Measurements from ENCODE around the gene EIF3K.
A peak's percentile ranks its signal among the peaks of the same experiment; 100 is the strongest.

EIF3K gene

DNA sequence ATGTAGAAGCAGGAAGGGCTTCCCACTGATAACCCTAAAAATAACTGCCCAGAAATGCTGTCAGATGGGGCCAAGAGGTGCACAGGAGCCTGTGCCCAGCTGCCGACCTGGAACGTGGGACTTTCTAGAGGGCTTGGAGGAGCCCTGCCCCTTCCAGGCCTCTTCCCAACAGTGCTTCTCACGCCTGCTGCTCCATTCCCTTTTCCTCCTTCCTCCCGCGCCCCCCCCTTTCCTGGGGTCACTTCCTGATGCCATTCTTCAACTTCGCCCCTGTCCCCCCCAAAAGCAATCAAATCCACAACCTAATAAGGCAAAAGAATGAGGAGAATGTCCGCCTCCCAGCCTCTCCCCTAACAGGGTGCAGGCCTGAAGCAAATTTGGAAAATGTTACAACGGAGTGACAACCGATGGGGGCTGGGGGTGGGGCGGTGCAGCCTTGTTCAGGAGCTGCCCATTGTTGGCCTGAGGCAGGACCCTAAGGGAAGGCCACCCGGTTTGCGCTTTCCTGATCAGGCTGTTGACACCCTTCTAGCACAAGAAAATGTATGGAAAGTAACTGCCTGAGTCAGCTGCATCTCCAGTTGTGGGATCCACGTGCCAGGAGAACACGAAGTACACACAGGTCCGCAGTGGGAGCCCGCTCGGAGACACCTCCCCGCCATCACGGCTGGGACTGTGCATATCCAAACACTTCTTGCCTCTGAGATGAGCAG is 47.1 kb downstream of the EIF3K start:
- no peak for DNase-seq (ENCODE audit: low spot score)

DNA sequence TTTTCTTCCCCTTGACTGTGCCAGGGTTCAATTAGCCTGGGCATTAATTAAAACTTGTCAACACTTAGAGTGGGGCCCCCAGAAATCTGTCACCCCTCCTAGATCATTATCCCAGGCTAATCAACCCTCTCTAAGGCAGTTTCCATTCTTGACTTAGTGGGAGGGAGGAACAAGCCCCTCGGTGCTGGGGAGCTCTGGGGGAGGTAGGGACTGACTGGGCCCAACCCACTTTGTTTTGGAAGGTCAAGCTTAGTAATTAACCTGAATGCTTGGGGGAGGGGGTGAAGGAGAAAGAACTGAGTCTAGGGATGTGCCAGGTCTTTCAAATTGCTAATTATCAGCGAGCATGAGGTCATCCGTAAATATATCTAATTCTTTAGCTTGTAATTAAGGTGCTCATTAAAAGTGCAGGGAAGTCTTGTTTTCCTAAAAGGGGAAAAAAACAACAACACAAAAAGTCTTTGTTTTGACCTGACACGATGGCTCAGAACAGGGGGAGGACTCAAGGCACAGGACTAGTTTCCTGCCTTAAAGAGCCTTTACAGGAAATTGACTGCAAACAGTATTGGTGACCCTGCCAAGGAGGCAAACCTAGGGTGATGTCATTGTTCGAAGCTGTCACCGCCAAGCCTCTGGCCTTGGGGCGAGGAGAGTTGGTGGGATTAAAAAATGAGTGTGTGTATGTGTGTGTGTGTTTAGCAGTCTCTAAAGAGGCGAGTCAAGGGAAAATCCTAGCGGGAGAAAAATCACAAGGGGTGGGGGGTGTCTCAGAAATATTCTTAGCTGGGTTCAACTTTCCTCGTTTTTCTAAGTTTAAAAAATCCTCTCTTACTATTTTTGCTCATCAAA is 47.9 kb downstream of the EIF3K start:
- DNase-seq (ENCODE audit: low spot score): peak; percentile 68

DNA sequence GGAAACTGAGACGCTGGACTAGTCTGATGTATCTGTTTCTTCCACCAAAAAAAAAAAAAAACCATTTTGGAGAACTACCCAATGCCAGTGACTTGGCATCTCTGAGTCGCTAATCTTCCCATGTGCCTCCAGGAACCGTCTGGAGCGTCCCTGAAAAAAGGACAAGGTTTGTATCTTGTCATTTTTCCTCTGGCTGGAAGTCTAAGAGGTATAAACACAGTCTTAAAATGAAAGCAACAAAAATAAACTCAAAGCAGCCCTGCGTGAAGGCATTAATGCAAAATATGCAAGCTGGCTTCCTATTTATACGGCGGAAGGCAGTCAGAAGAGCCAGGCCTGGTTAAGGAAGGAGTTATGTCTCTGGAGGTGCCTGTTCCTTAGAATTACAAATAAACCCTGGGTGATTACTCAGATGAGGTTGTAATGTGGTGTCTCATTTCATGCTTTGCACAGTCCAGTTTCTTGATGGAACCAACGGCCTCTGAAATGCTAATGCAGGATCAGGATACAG is 48.7 kb downstream of the EIF3K start:
- DNase-seq (ENCODE audit: low spot score): no peak

- DNase-seq (ENCODE audit: low spot score): peak; percentile 62
These were observed 50.6 kb downstream of the EIF3K start for GRCh38 chr19:38669552-38669951.

DNA sequence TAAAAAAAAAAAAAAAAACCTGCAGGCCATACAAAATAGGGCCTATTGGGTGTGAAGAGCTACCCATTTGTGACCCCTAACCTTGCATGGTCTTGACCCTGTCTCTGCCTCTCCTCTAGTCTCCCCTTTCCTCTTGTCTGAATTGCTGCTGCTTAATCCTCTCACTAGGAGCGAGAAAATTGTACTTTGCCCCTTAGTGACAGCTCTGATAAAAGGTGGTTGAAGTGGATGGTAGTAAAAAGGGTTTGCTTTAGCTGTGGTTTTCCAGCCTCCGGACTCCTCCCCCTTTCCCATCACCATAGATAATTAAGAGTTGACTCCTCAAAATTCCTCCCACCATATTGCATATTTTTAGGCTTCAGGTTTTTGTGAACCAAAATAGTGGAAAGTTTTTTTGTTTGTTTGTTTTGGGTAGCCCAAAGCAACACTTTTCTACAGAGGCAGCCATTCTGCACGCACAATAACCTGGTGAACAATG is 52.0 kb downstream of the EIF3K start:
- DNase-seq (ENCODE audit: low spot score): no peak

DNA sequence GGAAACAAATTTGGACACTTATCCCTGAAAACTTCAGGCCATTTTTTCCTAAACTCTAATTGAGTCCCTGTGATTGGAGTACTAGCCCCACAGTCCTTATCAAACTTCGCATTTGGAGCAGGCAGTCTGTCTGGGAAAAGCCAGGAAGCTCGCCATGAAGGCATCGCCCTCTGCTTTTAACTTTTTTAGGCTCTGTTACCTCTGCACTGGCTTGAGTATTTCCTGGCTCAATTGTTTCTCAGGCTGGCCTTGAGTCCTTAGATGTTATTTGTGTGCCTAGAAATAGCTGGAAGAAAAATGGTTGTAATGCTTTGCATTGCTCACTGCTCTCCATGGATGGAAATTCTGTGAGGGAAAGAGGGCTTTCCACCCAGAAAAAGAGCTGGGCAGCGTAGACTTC is 52.7 kb downstream of the EIF3K start:
- no peak for DNase-seq (ENCODE audit: low spot score)

- no peak for DNase-seq (ENCODE audit: low spot score)
These were observed 54.0 kb downstream of the EIF3K start for GRCh38 chr19:38673030-38673429.

GRCh38 chr19:38674388-38675171 is 55.6 kb downstream of the EIF3K start:
- no peak for DNase-seq (ENCODE audit: low spot score)

DNA sequence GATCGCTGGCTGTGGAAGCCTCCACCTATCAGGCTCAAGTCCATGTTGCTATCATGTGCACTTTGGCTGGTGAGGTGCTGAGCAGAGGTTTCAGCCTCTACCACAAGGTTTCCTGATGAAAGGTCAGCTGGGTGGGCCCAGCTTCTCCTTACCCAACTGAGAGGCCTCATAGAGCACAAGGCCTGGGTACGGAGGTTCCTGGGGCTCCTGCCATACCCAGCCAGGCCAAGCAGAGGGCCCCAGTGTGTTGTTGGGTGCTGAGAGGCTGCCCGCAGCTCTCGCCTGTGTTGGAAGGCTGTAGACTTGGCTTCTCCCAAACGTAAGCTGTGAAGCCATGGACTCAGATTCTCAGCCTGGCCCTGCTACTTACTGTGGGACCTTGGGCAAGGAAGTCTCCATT is 56.6 kb downstream of the EIF3K start:
- no peak for DNase-seq (ENCODE audit: low spot score)

DNA sequence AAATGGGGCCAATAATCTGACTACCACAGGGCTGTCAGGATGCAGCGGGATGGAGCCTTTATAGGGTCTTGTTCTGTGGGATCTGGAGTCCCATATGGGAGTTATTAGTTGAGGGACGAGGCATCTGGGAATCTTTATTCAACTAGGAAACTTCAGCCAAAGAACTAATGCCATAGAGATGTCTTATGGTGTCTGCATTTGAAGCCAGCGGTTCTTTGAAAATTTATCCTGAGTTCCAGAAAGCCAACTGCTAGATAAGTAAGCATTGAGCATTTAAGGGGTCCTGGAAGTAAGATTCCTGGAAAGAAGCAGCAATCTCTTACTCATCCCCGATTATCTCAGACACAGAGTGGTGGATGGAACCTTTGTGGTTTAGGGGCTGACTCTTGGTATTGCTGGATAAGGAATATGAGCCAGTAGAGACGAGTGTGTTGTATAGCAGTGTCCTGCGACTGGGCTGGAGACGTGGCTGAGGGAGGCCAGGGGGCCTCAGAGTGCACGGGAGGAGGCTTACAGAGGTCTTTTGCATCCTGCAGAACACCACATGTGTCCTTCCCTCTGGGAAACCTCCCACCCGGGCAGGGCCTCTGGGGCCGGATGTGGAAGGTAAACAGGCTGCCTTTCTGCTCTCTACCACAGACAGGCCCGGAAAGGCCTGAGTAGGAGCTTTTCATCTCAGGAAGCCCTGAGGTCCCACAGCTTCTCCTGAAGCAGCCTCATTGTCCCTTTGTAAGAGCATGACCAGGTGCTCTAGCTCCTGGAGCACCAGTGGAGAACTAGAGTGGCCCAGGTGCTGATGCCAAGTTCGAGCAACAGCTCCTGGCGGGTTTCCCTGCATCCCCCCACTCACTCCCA is 57.3 kb downstream of the EIF3K start:
- DNase-seq (ENCODE audit: low spot score): no peak

- no peak for DNase-seq (ENCODE audit: low spot score)
These were observed 58.1 kb downstream of the EIF3K start for GRCh38 chr19:38676878-38677646.

GRCh38 chr19:38678217-38678890 is 59.4 kb downstream of the EIF3K start:
- no peak for DNase-seq (ENCODE audit: low spot score)

DNA sequence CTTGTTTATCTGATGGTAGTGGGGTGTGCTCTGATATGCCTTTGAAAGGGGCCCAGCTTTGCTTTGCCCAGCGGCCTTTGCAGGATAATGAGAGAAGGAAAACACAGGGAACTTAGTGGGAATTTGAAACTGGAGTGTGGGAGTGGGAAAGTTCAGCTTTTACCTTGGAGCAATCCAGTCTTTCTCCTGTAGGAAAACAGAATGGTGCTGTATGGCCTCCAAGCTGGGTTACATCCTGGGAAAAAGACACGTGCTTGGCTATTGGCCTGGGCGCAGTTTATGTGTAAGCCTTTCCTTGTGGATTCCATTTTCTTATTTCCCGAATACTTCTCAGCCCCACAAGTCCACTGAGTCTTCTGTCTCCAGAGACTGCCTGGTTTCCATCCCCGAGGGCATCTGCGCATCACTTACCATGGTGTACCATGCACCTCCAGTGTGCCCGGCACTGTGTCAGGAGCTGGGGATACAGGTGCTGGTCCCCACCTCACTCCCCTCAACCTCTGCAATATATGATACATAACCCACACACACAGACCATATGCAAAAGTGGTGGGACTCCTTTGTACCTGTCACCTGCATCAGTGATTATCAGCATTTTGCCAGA is 60.0 kb downstream of the EIF3K start:
- DNase-seq (ENCODE audit: low spot score): no peak

- no peak for DNase-seq (ENCODE audit: low spot score)
These were observed 60.9 kb downstream of the EIF3K start for GRCh38 chr19:38679839-38680238.

- DNase-seq (ENCODE audit: low spot score): no peak
These were observed 63.3 kb downstream of the EIF3K start for GRCh38 chr19:38682195-38682867.

DNA sequence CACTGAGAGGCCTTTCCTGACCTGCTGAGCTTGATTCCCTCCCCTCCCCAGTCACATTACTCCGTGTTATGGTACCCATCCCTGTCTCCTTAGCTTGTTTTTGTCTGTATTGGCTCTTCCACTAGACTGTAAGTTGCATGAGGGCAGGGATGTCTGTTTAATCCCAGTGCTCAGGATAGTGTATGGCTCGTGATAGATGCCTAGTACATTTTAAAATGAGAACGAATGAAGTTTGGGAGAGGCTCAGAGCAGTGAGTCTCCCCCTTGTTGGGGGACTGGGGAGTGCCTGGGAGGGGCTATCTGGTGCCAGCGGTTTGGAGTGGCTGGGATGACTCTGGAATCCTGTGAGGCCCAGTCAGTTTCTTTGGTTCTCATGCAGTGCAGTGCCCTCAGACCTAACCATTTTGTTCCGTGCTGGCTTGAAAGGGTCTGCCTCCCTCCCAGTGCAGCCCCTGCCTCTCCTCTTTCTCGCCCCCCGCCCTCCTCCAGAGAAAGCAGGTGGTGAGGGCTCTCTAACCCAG is 63.9 kb downstream of the EIF3K start:
- DNase-seq (ENCODE audit: low spot score): no peak

DNA sequence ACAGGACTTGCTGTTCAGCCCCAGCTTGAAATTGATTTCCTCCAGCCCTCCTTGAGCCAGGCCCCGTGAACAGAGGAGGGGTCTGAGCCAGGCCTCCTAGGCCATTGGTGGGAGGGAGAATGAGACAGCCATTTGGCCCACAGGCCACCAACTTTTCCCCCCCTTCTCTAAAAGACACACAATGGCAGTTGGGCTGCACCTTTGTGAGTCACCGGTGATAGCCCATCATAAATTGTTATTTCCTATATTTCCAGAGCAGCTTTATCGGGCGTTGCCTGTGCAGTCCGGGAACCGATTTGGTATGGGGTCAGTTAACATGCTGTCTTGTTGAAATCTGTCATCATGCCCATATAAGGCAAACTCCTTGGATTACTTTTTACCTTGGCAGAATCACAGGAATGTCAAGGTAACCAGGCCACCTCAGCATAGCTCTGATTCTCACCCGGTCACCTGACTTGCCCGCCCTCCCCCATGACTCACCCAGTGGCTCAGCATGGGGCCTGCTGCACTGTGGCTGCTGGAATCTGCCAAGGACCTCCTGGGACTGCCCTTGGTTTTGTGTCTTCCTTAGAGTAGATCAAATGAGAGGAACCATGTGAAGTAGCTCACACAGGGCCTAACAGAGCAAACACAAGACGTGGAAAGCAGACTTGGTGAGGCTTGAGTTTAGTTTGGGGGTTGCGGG is 64.5 kb downstream of the EIF3K start:
- DNase-seq (ENCODE audit: low spot score): peak; percentile 71

Data from activated CD4-positive, alpha-beta T cell treated with anti-CD3 and anti-CD28 coated beads, Interleukin-2, Interleukin-4, amounts not matched to agents 100 ng/mL and 50 ng/mL, durations not matched to agents 16 hours and 8 hours (primary cell).